Astrocyte (in vitro differentiated cells and primary cell): ENCODE results near the gene MAST2. TPM values are rescaled to one million over a fixed set of nuclear protein-coding genes. Genes with fewer than 3 reads are reported as not detected.
"Not testable (repeated sequence)": the region's sequence is repeated elsewhere in the genome, so short reads cannot be mapped to it uniquely, and the experiment has no call there.

Experiments used
- DNase-seq: peaks from one replicate; pipeline ENCODE4 v3.0.0-alpha.2; 2010; ENCODE audit warnings: low read depth
- FAIRE-seq: peaks from 2 replicates; lab custom pipeline; 2011; peaks lifted over from hg19 to GRCh38; lab: Jason Lieb, UNC
- H2AFZ ChIP-seq: 2 replicates; pipeline ENCODE4 v1.6.0; 2012; ENCODE audit warnings: low read depth, low read length, inconsistent platforms
- H3K27ac ChIP-seq: 2 replicates; pipeline ENCODE4 v1.5.1; 2011; ENCODE audit warnings: low read depth, low read length, inconsistent platforms
- H3K27me3 ChIP-seq: 2 replicates; pipeline ENCODE4 v1.6.0; 2011; ENCODE audit warnings: low read length, inconsistent platforms; ENCODE audit not compliant: insufficient read depth
- H3K36me3 ChIP-seq: 2 replicates; pipeline ENCODE4 v1.5.1; 2011; ENCODE audit warnings: low read length, inconsistent platforms; ENCODE audit not compliant: insufficient read depth
- H3K4me1 ChIP-seq: 2 replicates; pipeline ENCODE4 v1.5.1; 2011; ENCODE audit warnings: low read length, inconsistent platforms; ENCODE audit not compliant: insufficient read depth
- H3K4me2 ChIP-seq: 2 replicates; pipeline ENCODE4 v1.6.0; 2012; ENCODE audit warnings: low read length, inconsistent platforms
- H3K4me3 ChIP-seq: 2 replicates; pipeline ENCODE4 v1.5.1; 2011; ENCODE audit warnings: low read depth, mild to moderate bottlenecking, low read length, inconsistent platforms; ENCODE audit not compliant: insufficient read depth
- H3K79me2 ChIP-seq: 2 replicates; pipeline ENCODE4 v1.6.0; 2012; ENCODE audit warnings: mild to moderate bottlenecking, low read length, inconsistent platforms; ENCODE audit not compliant: insufficient read depth
- H3K9ac ChIP-seq: 2 replicates; pipeline ENCODE4 v1.6.0; 2012; ENCODE audit warnings: mild to moderate bottlenecking, low read length, inconsistent platforms
- H3K9me3 ChIP-seq: 2 replicates; pipeline ENCODE4 v1.5.1; 2012; ENCODE audit warnings: low read depth, mild to moderate bottlenecking, low read length, inconsistent platforms; ENCODE audit not compliant: insufficient read depth
- H4K20me1 ChIP-seq: 2 replicates; pipeline ENCODE4 v1.6.0; 2012; ENCODE audit warnings: low read length, inconsistent platforms; ENCODE audit not compliant: insufficient read depth
- H3K27ac Mint-ChIP-seq: one replicate; pipeline ENCODE4 v1.8.0; 2021; ENCODE audit warnings: mild to moderate bottlenecking, mixed read lengths; ENCODE audit not compliant: unreplicated experiment
- H3K27me3 Mint-ChIP-seq: one replicate; pipeline ENCODE4 v1.8.0; 2021; ENCODE audit warnings: low read depth, mixed read lengths; ENCODE audit not compliant: unreplicated experiment
- H3K36me3 Mint-ChIP-seq: one replicate; pipeline ENCODE4 v1.8.0; 2021; ENCODE audit warnings: low read depth, mixed read lengths; ENCODE audit not compliant: unreplicated experiment
- H3K4me1 Mint-ChIP-seq: one replicate; pipeline ENCODE4 v1.8.0; 2021; ENCODE audit warnings: low read depth, mixed read lengths; ENCODE audit not compliant: unreplicated experiment
- H3K4me3 Mint-ChIP-seq: one replicate; pipeline ENCODE4 v1.8.0; 2021; ENCODE audit warnings: mild to moderate bottlenecking, moderate library complexity, mixed read lengths; ENCODE audit not compliant: unreplicated experiment
- H3K9me3 Mint-ChIP-seq: one replicate; pipeline ENCODE4 v1.8.0; 2021; ENCODE audit warnings: mild to moderate bottlenecking, mixed read lengths; ENCODE audit not compliant: unreplicated experiment
- EZH2 ChIP-seq: IDR thresholded peaks from 2 replicates; pipeline ENCODE4 v1.6.1; 2012; ENCODE audit warnings: mild to moderate bottlenecking, low read length, inconsistent platforms; ENCODE audit not compliant: insufficient read depth
- total RNA-seq: library from RNA; stranded (reverse); gene quantifications from 2 replicates; pipeline ENCODE4 v1.2.1, GENCODE V29; 2021
- TF ChIP-seq, protein P1 (sequence below): IDR thresholded peaks from 2 replicates; pipeline ENCODE4 v1.5.1; 2011; ENCODE audit warnings: low read depth, mild to moderate bottlenecking, inconsistent platforms, low read length, moderate library complexity; ENCODE audit not compliant: insufficient read depth

The MAST2 gene
- total RNA-seq, 1 donor from 2014 or later = 41.0 TPM

DNA sequence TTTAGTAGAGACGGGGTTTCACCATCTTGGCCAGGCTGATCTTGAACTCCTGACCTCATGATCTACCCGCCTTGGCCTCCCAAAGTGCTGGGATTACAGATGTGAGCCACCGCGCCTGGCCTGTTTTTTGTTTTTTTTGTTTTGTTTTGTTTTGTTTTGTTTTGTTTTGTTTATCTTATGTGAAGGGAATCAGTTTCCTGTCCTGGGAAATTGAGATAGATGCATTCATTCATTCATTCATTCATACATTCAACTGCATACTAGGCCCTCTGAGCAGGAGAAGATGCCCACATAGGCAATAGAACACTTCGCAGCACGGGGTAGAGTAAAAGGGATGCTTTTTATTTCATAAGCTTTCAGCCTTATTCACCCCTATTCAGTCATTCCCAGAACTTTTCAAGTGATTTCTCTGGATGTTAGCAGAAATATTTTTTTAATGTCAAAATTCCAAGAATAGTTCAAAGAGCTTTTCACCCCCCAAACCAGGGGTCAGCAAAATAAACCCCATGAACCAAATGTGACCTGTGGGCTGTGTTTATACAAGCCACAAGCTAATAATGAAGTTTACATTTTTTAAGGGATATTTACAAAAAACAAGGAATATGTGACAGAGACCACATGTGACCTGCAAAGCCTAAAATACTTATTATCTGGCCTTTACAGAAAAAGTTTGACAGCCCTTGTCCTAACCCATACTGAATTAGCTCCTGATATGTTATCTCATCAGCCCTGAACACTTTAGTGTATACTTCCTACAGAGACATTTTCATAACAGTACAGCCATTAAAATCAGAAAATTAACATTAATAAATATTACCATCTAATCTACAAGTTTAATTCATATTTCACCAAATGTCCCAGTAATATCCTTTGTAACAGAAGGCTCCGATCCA is 127.1 kb downstream of the MAST2 start:
- DNase-seq = no peak
- Histone ChIP-seq H3K4me1 (peaks cover 14% of the 10 kb centered on the region), H3K4me3 (no peak overlapping the region), H2AFZ (no peak overlapping the region), H3K9ac (no peak overlapping the region), H3K27ac (no peak overlapping the region), H4K20me1 (peaks cover 9% of the 10 kb centered on the region), H3K27me3 (no peaks in the 10 kb centered on the region), H3K79me2 (peaks cover 6% of the 10 kb centered on the region), H3K4me2 (no peak overlapping the region), H3K9me3 (no peaks in the 10 kb centered on the region), H3K36me3 (no peaks in the 10 kb centered on the region)
- TF ChIP-seq, protein P1, sequence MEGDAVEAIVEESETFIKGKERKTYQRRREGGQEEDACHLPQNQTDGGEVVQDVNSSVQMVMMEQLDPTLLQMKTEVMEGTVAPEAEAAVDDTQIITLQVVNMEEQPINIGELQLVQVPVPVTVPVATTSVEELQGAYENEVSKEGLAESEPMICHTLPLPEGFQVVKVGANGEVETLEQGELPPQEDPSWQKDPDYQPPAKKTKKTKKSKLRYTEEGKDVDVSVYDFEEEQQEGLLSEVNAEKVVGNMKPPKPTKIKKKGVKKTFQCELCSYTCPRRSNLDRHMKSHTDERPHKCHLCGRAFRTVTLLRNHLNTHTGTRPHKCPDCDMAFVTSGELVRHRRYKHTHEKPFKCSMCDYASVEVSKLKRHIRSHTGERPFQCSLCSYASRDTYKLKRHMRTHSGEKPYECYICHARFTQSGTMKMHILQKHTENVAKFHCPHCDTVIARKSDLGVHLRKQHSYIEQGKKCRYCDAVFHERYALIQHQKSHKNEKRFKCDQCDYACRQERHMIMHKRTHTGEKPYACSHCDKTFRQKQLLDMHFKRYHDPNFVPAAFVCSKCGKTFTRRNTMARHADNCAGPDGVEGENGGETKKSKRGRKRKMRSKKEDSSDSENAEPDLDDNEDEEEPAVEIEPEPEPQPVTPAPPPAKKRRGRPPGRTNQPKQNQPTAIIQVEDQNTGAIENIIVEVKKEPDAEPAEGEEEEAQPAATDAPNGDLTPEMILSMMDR = no peak
- TF ChIP-seq EZH2 = no peak
- peak overlapping the region; percentile 92 for H3K27ac Mint-ChIP-seq
- H3K4me1 Mint-ChIP-seq = peaks cover 26% of the 10 kb centered on the region
- no peaks in the 10 kb centered on the region for H3K27me3 Mint-ChIP-seq
- no peaks in the 10 kb centered on the region for H3K36me3 Mint-ChIP-seq
- H3K9me3 Mint-ChIP-seq = no peaks in the 10 kb centered on the region
- H3K4me3 Mint-ChIP-seq = no peak overlapping the region
- FAIRE-seq = no peak

DNA sequence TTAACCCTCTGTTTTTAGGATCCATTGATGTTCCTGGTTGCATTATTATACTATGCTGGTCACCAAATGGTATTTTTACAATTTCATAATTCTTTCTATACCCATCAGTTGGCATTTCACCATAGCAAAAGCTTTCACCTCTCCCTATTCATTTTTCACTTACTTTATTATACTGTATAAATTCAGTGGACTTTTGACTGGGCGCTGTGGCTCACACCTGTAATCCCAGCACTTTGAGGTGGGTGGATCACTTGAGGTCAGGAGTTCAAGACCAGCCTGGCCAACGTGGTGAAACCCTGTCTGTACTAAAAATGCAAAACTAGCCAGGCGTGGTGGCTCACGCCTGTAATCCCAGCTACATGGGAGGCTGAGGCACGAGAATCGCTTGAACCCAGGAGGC is 128.8 kb downstream of the MAST2 start:
- H3K36me3 ChIP-seq, H3K4me2 ChIP-seq, H3K27me3 Mint-ChIP-seq, H3K27ac ChIP-seq, H3K9me3 ChIP-seq, H3K27me3 ChIP-seq, H3K27ac Mint-ChIP-seq, H3K4me3 ChIP-seq, DNase-seq, H3K9me3 Mint-ChIP-seq, H3K4me3 Mint-ChIP-seq, H2AFZ ChIP-seq, FAIRE-seq, H3K36me3 Mint-ChIP-seq, H3K9ac ChIP-seq: not testable (repeated sequence)
- peaks cover 13% of the 10 kb centered on the region for H3K79me2 ChIP-seq
- H4K20me1 ChIP-seq = peaks cover 21% of the 10 kb centered on the region
- H3K4me1 ChIP-seq = peaks cover 14% of the 10 kb centered on the region
- peaks cover 20% of the 10 kb centered on the region for H3K4me1 Mint-ChIP-seq

DNA sequence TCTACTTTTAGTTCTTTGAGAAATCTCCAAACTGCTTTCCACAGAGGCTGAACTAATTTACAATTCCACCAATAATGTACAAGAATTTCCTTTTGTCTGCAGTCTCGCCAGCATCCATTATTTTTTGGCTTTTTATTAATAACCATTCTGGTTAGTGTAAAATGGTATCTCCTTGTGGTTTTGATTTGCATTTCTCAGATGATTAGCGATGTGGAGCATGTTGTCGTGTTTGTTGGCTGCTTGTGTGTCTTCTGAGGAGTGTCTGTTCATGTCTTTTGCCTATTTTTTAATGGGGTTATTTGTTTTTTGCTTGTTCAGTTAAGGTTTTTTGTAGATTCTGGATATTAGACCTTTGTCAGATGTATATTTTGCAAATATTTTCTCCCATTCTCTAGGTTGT is 131.5 kb downstream of the MAST2 start:
- H2AFZ ChIP-seq = no peak overlapping the region
- H3K36me3 Mint-ChIP-seq = peaks cover 8% of the 10 kb centered on the region
- no peaks in the 10 kb centered on the region for H3K27me3 ChIP-seq
- TF ChIP-seq EZH2 = no peak
- TF ChIP-seq, protein P1 = no peak
- no peaks in the 10 kb centered on the region for H3K4me1 ChIP-seq
- no peak overlapping the region for H3K27ac ChIP-seq
- peaks cover 21% of the 10 kb centered on the region for H4K20me1 ChIP-seq
- H3K36me3 ChIP-seq = no peaks in the 10 kb centered on the region
- no peak overlapping the region for H3K27ac Mint-ChIP-seq
- no peak overlapping the region for H3K9ac ChIP-seq
- FAIRE-seq = no peak
- peaks cover 1% of the 10 kb centered on the region for H3K9me3 Mint-ChIP-seq
- H3K4me3 Mint-ChIP-seq = no peak overlapping the region
- H3K4me2 ChIP-seq = no peak overlapping the region
- DNase-seq = no peak
- H3K4me3 ChIP-seq = no peak overlapping the region
- peaks cover 4% of the 10 kb centered on the region for H3K4me1 Mint-ChIP-seq
- no peaks in the 10 kb centered on the region for H3K27me3 Mint-ChIP-seq
- H3K79me2 ChIP-seq = peaks cover 13% of the 10 kb centered on the region
- no peaks in the 10 kb centered on the region for H3K9me3 ChIP-seq
